H9 (cell line): ENCODE measurements around the gene MAGEA11. TPM values are rescaled to one million over a fixed set of nuclear protein-coding genes. Genes with fewer than 3 reads are reported as not detected.

Source experiments
- DNase-seq: peaks from one replicate; pipeline ENCODE4 v3.0.0-alpha.2; 2017
- H2AFZ ChIP-seq: one replicate; pipeline ENCODE4 v1.6.1; 2013; ENCODE audit warnings: mild to moderate bottlenecking, low read length, control low read depth, moderate library complexity
- H2AK5ac ChIP-seq: 2 replicates; pipeline ENCODE4 v1.6.1; 2013; ENCODE audit warnings: low read length, control low read depth, mixed read lengths; ENCODE audit not compliant: insufficient read length
- H2BK120ac ChIP-seq: one replicate; pipeline ENCODE4 v1.6.1; 2013; ENCODE audit warnings: low read depth, mild to moderate bottlenecking, low read length, control low read depth, inconsistent platforms; ENCODE audit not compliant: poor library complexity, severe bottlenecking
- H2BK12ac ChIP-seq: 2 replicates; pipeline ENCODE4 v1.6.1; 2013; ENCODE audit warnings: low read length, control low read depth, mixed read lengths, low read depth; ENCODE audit not compliant: insufficient read length
- H2BK15ac ChIP-seq: 2 replicates; pipeline ENCODE4 v1.6.1; 2013; ENCODE audit warnings: low read depth, low read length, control low read depth
- H2BK20ac ChIP-seq: one replicate; pipeline ENCODE4 v1.6.1; 2013; ENCODE audit warnings: low read depth, mild to moderate bottlenecking, low read length, control low read depth, inconsistent platforms; ENCODE audit not compliant: poor library complexity, severe bottlenecking
- H2BK5ac ChIP-seq: 2 replicates; pipeline ENCODE4 v1.6.1; 2013; ENCODE audit warnings: low read length, control low read depth, mixed read lengths; ENCODE audit not compliant: insufficient read length
- H3K14ac ChIP-seq: 2 replicates; pipeline ENCODE4 v1.6.1; 2013; ENCODE audit warnings: low read length, control low read depth; ENCODE audit not compliant: insufficient read depth
- H3K18ac ChIP-seq: 2 replicates; pipeline ENCODE4 v1.6.1; 2013; ENCODE audit warnings: low read depth, mild to moderate bottlenecking, mixed read lengths, low read length, control low read depth; ENCODE audit not compliant: insufficient read length
- H3K23ac ChIP-seq: 2 replicates; pipeline ENCODE4 v1.6.1; 2013; ENCODE audit warnings: low read length, control low read depth, mixed read lengths, low read depth; ENCODE audit not compliant: insufficient read length
- H3K23me2 ChIP-seq: 2 replicates; pipeline ENCODE4 v1.6.1; 2013; ENCODE audit warnings: low read depth, mild to moderate bottlenecking, mixed read lengths, low read length, control low read depth; ENCODE audit not compliant: insufficient read length, poor library complexity, severe bottlenecking
- H3K27ac ChIP-seq: 2 replicates; pipeline ENCODE4 v1.5.1; 2013; ENCODE audit warnings: low read length, control low read depth, mixed read lengths, low read depth; ENCODE audit not compliant: insufficient read length
- H3K27me3 ChIP-seq: 2 replicates; pipeline ENCODE4 v1.6.1; 2013; ENCODE audit warnings: low read length, control low read depth, inconsistent platforms; ENCODE audit not compliant: insufficient read depth
- H3K4ac ChIP-seq: 2 replicates; pipeline ENCODE4 v1.6.1; 2013; ENCODE audit warnings: low read depth, mild to moderate bottlenecking, control low read depth, inconsistent platforms, low read length, moderate library complexity
- H3K4me1 ChIP-seq: 2 replicates; pipeline ENCODE4 v1.6.1; 2013; ENCODE audit warnings: low read length, control low read depth, inconsistent platforms; ENCODE audit not compliant: insufficient read depth
- H3K4me2 ChIP-seq: 2 replicates; pipeline ENCODE4 v1.6.1; 2013; ENCODE audit warnings: low read length, control low read depth, mixed read lengths; ENCODE audit not compliant: insufficient read length, insufficient read depth
- H3K56ac ChIP-seq: 2 replicates; pipeline ENCODE4 v1.6.1; 2013; ENCODE audit warnings: low read depth, mild to moderate bottlenecking, mixed read lengths, low read length, control low read depth; ENCODE audit not compliant: insufficient read length
- H3K79me1 ChIP-seq: 2 replicates; pipeline ENCODE4 v1.6.1; 2013; ENCODE audit warnings: low read depth, mild to moderate bottlenecking, moderate library complexity, low read length, control low read depth, inconsistent platforms; ENCODE audit not compliant: insufficient read depth, poor library complexity, severe bottlenecking
- H3K79me2 ChIP-seq: 2 replicates; pipeline ENCODE4 v1.6.1; 2013; ENCODE audit warnings: low read length, control low read depth, inconsistent platforms; ENCODE audit not compliant: insufficient read depth
- H3K9ac ChIP-seq: 2 replicates; pipeline ENCODE4 v1.6.1; 2013; ENCODE audit warnings: low read length, control low read depth, mixed read lengths; ENCODE audit not compliant: insufficient read length; ENCODE audit errors: extremely low read depth
- H3K9me3 ChIP-seq: one replicate; pipeline ENCODE4 v1.6.1; 2013; ENCODE audit warnings: low read depth, low read length, inconsistent platforms; ENCODE audit not compliant: control insufficient read depth
- H3T11ph ChIP-seq: one replicate; pipeline ENCODE4 v1.6.1; 2013; ENCODE audit warnings: mild to moderate bottlenecking, low read length, control low read depth, inconsistent platforms
- H4K20me1 ChIP-seq: one replicate; pipeline ENCODE4 v1.6.1; 2013; ENCODE audit not compliant: control insufficient read depth, insufficient read length, insufficient read depth
- H4K5ac ChIP-seq: 2 replicates; pipeline ENCODE4 v1.6.1; 2013; ENCODE audit warnings: low read depth, mild to moderate bottlenecking, mixed read lengths, low read length, control low read depth; ENCODE audit not compliant: insufficient read length
- H4K8ac ChIP-seq: replicated peaks from 2 replicates; pipeline ENCODE4 v1.6.1; 2013; ENCODE audit warnings: low read length, control low read depth, mixed read lengths, low read depth; ENCODE audit not compliant: insufficient read length
- H4K91ac ChIP-seq: 2 replicates; pipeline ENCODE4 v1.6.1; 2013; ENCODE audit warnings: low read depth, mild to moderate bottlenecking, moderate library complexity, mixed read lengths, low read length, control low read depth; ENCODE audit not compliant: insufficient read length
- H3K27ac Mint-ChIP-seq, 3 experiments: 2 replicates in 2 of 3; 3 replicates in 1 of 3; pipeline ENCODE4 v1.8.0; 2020 to 2021; ENCODE audit warnings: mixed read lengths in 3 of 3, mild to moderate bottlenecking in 1 of 3, moderate library complexity in 1 of 3
- H3K27me3 Mint-ChIP-seq: 2 replicates; pipeline ENCODE4 v1.8.0; 2021; ENCODE audit warnings: low read depth, mild to moderate bottlenecking, moderate library complexity, mixed read lengths
- H3K36me3 Mint-ChIP-seq, 3 experiments: 2 replicates in 2 of 3; 3 replicates in 1 of 3; pipeline ENCODE4 v1.8.0; 2020 to 2021; ENCODE audit warnings: low read depth in 3 of 3, mixed read lengths in 3 of 3; ENCODE audit not compliant: insufficient read depth in 1 of 3
- H3K4me1 Mint-ChIP-seq, 2 experiments: 2 replicates each; pipeline ENCODE4 v1.8.0; 2020; ENCODE audit warnings: mixed read lengths in 2 of 2
- H3K4me3 Mint-ChIP-seq, 2 experiments: 2 replicates in 1 of 2; 3 replicates in 1 of 2; pipeline ENCODE4 v1.8.0; 2020 to 2021; ENCODE audit warnings: mild to moderate bottlenecking in 2 of 2, mixed read lengths in 2 of 2, moderate library complexity in 1 of 2
- H3K9me3 Mint-ChIP-seq, 2 experiments: 2 replicates in 1 of 2; 3 replicates in 1 of 2; pipeline ENCODE4 v1.8.0; 2020; ENCODE audit warnings: mild to moderate bottlenecking in 2 of 2, mixed read lengths in 2 of 2, moderate library complexity in 1 of 2
- CTCF ChIP-seq: fragments of 200-600 bp; sonication (generic); conservative IDR thresholded peaks from 3 replicates; pipeline ENCODE4 v1.8.0; 2021; ENCODE audit warnings: antibody characterized with exemption, mild to moderate bottlenecking
- WGBS: extraction: QIAGEN DNeasy Blood & Tissue Kit; methylation state at CpG from one replicate; pipeline ENCODE4 v1.1.7; 2013; ENCODE audit warnings: missing lambda C conversion rate, low lambda C conversion rate, mixed read lengths; ENCODE audit not compliant: insufficient read length; ENCODE audit errors: extremely low coverage; 5-methylcytosine and 5-hydroxymethylcytosine counted together
- total RNA-seq: library from RNA; stranded (reverse); gene quantifications from 2 replicates; pipeline ENCODE4 v1.2.1, GENCODE V29; 2021

The MAGEA11 gene
- total RNA-seq, 1 experiment from 2014 or later = not detected

GRCh38 chrX:149712831-149713230, 971 bp downstream of the MAGEA11 start:
- Histone ChIP-seq H3K4me2 (no peak overlapping the region), H3K14ac (no peak overlapping the region), H3K9ac (no peak overlapping the region), H2BK12ac (no peak overlapping the region), H4K5ac (no peak overlapping the region), H3K27me3 (no peaks in the 10 kb centered on the region), H3K4ac (no peak overlapping the region), H2BK20ac (no peak overlapping the region), H3K79me2 (no peaks in the 10 kb centered on the region), H2AK5ac (no peak overlapping the region), H3K27ac (no peak overlapping the region), H3K9me3 (peaks cover 23% of the 10 kb centered on the region), H3K23me2 (no peaks in the 10 kb centered on the region), H2BK5ac (no peak overlapping the region), H3K18ac (no peak overlapping the region), H2BK120ac (no peak overlapping the region), H4K8ac (no peak overlapping the region), H3K56ac (no peak overlapping the region), H2BK15ac (no peak overlapping the region), H2AFZ (no peak overlapping the region), H3K4me1 (no peaks in the 10 kb centered on the region), H3K79me1 (no peaks in the 10 kb centered on the region), H4K20me1 (no peaks in the 10 kb centered on the region), H3T11ph (no peak overlapping the region), H3K23ac (no peak overlapping the region), H4K91ac (no peak overlapping the region)
- peaks cover 0 to 2% (median 2%) of the 10 kb centered on the region in 3 experiments; a peak in 1 of 7 replicates for H3K36me3 Mint-ChIP-seq
- TF ChIP-seq CTCF = no peak
- WGBS = no CpG with 5 or more reads among the region's 5 CpGs
- H3K9me3 Mint-ChIP-seq = peaks cover 78 to 84% of the 10 kb centered on the region in 2 experiments
- H3K4me1 Mint-ChIP-seq = peaks cover 0 to under 1% of the 10 kb centered on the region in 2 experiments; a peak in 1 of 4 replicates
- peaks cover 51% of the 10 kb centered on the region for H3K27me3 Mint-ChIP-seq
- no peak for DNase-seq
- H3K27ac Mint-ChIP-seq = no peak overlapping the region
- no peak overlapping the region for H3K4me3 Mint-ChIP-seq
